NCI-H460 (cell line): ENCODE measurements around the gene AKAP5. TPM values are rescaled to one million over a fixed set of nuclear protein-coding genes. Genes with fewer than 3 reads are reported as not detected.

Experiments
- DNase-seq: peaks from one replicate; pipeline ENCODE4 v3.0.0-alpha.2; 2016; ENCODE audit warnings: low read depth; ENCODE audit errors: extremely low read depth
- total RNA-seq: library from RNA; depleted of rRNA; stranded (reverse); fragments of >200 nt; shearing (Covaris generic); gene quantifications from 2 replicates; pipeline ENCODE4 v1.2.3, GENCODE V29; 2014

AKAP5 gene
- total RNA-seq, 1 experiment from 2014 or later = 0.22 TPM

DNA sequence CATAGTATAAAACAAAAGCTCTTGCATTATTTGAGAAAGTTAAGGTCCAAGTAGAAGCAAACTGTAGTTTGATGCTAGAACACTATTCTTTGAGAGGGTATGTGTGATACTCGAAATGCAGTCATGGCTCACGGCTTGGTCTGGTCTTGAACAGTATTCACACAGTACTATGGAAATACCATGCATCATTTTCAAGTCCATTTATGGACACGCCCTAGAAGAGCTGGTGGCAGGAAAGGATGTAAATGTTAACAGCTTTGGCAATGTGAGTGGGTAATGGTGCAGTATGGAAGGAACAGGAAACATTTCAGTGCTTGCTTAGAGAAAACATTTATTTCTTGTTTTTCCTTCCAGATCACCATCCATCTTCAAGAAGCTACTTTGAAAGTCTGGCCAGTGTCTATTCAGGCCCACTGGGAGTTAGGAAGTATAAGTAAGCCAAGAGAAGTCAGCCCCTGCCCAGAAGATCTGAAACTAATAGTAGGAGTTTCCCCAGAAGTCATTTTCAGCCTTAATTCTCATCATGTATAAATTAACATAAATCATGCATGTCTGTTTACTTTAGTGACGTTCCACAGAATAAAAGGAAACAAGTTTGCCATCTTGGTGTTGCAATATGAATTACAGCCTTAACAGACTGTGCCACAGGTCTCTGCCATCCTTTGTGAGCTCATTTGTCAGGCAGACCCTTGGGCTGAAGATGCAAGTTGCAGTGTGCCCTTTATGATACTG, 5.7 kb upstream of the AKAP5 start:
- DNase-seq = no peak

DNA sequence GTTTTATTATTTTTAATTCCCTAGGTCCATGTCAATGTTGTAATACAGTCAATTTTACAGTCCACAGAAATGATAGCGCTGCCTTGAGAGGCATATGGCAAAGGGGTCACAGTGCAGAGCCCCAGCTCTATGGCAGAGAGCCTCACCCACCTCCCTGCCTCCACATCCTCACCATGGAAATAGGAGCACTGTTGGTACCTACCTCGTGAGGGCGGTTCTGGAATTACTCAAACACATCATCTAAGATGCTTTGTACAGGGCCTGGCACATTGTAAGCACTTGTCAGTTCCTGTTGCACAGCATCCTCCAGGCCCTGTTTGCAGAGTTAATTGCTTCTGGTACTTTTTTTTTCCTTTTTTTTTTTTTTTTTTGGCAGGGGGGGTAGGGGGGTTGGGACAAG, 4.1 kb upstream of the AKAP5 start:
- no peak for DNase-seq

DNA sequence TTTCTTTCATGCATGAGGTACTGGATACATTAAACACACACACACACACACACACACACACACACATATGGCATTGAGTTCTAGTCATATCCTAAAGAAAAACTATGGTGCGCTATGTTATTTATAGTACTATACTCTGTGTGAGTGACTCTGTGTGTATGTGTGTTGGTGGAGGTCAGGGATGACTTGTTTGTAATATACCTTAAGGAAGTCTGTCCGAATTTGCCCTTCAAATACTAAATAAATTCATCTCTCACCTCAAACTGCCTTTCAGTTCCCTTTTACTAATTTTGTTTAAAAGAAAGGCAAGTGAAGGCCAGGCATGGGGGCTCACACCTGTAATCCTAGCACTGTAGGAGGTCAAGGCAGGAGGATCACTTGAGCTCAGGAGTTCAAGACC, 2.1 kb upstream of the AKAP5 start:
- DNase-seq = no peak

DNA sequence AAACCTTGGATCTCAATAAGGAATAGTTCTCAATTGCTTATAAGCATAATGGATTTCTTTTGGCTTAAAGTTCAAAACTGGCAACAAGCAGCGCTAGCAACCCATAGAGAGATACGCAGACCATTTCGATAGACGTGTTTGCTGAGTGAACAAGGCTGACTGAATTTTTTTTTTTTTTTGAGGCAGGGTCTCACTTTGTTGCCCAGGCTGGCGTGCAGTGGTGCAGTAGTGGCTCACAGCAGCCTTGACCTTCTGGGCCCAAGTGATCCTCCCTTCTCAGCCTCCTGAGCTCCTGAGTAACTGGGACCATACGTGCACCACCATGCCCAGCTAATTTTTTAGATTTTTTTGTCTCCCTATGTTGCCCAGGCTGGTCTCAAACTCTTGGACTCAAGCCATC, 1.4 kb upstream of the AKAP5 start:
- no peak for DNase-seq

DNA sequence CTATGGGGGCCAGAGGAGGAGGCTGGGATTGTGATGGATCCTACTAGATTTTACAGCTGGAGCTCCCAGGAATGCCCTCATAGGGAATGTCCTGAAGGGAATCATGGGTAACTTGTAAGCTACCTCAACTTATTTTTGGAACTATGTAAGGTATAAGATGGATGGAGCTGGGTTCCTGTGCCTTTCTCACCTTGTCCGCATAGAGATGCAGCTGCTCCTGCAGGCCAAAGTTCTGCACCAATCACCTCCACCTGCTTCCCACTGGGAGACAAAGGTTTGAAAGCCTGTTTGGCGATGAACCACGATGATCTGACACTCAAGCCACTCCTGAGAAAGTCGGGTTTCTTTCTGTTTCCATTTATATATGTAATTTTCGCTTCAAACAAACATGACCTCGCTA, 648 bp upstream of the AKAP5 start:
- no peak for DNase-seq

DNA sequence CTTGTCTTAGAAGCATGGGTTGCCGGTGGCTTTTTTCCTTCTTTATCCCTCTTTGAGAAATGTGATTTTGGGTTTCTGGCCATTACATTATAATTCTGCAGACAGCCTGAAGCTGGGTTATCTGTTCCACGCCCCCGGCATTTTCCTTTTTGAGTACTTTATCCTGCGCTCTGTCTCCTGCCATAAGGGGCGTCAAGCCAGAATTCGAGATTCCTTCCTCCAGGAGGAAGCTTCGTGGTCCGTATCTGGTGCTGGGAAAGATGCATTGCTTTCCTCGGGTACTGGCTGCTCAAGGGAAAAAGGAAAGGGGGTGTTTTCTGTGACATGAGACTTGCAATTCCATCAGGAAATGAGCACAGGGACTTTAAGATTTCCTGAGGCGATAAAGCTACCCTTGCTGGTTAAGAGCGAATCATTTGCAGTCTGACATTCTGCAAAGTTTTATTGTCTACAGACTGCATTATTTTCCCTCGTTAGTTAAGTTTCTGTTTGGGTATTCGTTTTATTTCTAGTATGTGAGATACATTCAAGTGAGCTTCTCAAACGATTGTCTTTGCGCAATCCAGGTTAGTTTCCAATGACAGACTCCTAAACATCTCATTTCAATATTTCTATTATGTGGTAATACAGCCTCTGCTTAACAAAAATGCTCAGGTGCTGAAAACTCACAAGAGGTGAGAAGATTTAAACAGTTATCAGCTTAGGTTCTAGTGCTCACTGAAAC, 694 bp downstream of the AKAP5 start:
- no peak for DNase-seq

DNA sequence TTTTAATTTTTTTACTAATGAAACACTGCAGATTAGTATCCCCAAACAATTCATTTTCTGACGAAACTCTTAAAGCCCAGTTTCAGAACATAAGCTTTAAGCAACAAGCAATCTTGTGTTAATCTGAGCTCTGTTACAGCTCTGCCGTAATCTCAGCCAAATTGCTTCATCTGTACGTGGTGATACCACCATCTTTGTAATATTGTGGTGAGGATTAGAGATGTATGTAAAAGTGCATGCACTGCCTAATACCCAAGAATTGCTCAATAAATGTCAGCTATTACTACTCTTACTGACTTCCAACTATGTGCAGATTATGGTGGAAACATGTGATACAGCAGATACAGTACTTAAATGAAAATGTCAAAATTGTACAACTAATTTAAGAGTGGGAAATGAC, 1.8 kb downstream of the AKAP5 start:
- no peak for DNase-seq

DNA sequence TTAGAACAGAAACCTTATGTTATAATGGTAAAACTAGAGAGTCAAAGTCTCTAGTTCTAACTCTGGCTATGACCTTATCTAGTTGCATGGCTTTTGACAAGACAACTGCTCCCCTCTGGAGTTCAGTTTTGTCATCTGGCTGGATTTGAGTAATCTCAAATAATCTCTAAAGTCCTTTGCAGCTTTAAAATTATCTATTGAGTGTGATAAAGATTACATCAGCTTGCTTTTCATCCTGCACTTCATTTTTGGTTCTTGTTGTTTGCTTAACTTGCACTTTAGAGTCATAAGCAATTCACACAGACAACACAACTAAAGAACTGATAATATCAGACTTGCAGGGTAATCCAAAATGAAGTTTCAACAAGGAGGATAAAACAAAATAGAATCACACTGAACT, 2.3 kb downstream of the AKAP5 start:
- DNase-seq = no peak

DNA sequence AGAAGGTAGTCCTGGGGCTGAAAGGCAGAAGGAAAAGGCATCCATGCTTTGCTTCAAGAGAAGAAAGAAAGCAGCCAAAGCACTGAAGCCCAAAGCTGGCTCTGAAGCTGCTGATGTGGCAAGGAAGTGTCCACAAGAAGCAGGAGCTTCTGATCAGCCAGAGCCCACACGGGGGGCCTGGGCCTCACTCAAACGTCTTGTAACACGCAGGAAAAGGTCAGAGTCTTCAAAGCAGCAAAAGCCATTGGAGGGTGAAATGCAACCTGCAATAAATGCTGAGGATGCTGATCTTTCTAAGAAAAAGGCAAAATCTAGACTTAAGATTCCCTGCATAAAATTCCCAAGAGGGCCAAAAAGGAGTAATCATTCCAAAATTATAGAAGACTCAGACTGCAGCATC, 3.2 kb downstream of the AKAP5 start:
- DNase-seq = no peak

DNA sequence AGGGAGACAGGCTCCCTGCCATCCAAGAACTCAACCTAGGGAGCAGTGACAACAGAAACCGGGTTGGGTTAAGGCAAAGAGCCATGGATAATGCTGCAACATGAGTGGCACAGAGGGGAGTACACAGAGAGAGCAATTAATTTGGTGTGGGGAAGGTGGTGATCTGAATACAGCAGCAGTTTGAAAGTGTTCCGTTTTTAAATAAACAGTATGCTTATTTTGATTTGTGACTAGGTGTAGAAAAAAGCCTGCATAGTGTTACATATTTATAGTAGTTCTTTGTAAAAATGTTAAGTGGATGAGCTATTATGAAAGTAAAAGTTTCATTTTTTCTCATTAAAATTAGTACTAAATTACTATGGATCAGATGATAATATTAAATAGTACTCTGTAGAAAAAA, 8.7 kb downstream of the AKAP5 start:
- no peak for DNase-seq

DNA sequence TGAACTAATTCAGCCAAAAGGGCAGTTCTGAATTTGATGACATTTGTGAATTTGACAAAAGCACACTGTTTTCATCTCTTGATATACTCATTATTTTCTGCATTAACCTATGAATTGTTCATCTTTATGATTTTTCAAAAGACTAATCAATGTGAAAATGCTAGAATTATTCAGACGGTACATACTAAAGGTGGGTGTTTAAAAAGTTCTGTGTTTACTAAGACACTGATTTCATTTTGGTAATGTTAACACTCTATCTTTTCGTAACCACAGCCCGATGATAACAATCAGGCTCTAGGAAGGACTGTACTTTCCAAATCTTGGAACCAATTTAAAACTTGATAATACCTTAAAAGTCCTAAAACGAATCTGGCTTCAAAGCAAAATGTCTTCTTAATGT, 9.4 kb downstream of the AKAP5 start:
- DNase-seq = no peak

DNA sequence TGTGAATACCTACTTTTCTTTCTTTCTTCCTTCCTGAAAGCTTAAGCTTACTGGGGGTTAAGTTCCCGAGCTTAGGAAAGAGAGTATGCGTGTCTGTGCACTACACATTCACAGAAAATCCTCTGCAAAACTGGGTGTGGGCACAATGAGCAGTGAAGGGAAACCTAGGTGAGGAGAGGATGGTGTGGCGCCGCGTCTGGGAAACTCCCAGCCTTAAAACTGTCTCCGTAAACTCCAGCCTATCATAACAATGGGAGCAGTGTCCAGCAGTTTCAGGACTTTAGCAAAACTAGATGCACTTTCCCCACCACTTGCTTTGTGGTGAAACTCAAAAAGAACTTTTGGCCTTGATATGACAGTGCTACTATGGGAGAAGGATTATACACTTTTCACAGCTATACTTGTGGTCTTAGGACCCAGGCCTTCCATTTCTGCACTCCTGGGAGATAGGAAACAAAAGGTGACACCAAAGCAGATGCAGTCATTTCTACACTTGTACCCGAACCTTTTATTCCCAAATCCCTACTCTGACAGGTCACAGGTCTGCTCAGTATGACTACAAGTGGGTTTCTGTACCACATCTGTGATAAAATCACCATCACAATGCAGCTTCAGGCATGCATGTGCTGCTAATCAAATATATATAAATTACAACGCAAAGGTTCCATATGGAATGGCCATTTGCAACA, 10.4 kb downstream of the AKAP5 start:
- DNase-seq = no peak

DNA sequence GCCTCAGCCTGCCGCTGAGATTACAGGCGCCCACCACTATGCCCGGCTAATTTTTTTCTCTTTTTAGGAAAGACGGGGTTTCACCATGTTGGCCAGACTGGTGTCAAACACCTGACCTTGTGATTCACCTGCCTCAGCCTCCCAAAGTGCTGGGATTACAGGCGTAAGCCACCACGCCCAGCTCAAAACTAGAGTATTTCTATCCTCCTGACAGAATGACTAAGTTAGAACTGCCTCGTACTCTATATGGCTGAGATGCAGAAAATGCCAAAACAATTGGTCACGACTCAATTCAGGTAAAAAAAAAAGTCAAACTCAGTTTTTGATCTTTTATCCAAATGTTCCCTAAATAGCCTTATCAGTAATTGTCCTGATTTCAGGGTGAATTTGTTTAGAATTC, 11.1 kb downstream of the AKAP5 start:
- no peak for DNase-seq

DNA sequence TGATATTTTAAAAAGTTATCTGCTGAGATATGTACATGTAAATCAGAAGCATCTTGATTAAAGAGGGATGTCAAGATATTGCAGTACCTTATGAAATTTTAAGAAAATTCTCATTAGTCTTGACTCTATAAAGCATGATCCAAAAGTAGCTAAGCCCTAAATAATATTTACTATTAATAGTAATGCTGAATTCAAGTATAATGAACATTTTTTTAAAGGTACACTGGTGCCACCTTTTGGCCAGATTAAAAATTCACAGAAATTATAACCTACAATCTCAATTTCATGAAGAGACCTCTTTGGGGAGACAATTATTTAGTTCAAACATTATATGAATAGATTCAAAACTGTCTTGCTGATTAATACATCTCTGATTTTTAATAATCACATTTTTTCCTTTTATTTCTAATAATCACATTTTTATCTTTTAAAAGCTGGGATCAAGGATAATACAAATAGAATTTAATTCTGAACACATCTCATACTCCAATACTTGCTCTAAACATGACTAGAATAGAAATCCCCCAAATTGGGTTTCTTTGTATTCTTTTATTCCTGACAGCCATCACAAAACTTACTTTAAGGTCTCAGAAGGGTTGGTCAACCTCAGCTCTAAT, 13.4 kb downstream of the AKAP5 start:
- DNase-seq = no peak

DNA sequence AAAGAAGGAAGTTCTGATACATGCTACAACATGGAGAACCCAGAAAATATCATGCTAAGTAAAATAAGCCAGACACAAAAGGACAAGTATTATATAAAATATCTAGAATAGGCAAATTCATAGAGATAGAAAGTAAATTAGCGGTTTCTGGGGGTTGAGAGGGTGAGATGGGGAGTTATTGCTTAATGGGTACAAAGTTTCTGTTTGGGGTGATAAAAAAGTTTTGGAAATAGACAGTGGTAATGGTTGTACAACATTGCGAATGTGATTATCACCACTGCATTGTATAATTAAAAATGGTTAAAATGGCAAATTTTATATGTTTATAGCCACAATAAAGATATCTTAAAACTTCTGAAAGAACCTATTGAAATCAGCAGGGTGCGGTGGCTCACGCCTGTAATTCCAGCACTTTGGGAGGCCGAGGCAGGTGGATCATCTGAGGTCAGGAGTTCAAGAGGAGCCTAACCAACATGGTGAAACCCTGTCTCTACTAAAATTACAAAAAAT, 23.3 kb downstream of the AKAP5 start:
- no peak for DNase-seq

DNA sequence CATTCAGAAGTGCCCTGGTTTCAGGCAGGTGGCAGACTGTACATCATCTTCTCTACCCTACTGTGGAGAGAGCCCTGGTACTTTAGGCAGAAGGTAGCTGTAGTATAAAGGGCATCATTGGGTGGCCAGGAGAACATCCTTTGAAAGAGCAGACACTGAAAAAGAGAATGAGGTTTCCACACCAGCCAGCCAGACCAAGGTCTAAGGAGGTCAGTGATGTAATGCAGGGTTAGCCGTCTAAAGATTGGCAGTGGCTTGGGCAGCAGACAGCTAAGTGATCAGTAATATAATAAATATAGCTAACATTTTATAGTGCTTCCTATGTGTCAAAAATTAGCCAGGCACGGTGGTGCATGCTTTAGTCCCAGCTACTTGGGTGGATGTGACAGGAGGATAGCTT, 26.3 kb downstream of the AKAP5 start:
- DNase-seq = no peak

DNA sequence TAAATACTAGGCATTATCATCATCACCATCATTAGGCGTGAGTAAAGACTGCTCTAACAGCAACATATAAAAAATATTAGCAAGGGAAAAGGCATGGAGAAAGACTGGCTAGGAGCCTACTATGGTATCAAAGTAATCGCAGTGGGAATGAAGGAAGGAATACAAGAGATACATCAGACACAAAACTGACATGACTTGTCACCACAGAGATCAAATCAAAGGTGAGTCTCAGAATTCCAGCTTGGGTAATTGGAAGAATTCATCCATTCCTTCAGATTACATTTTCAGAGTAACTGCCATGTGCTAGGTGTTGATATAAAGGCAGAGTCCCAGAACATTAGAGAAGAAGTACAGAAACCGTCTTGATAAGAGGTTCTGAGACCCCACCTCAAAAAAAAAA, 28.2 kb downstream of the AKAP5 start:
- no peak for DNase-seq

DNA sequence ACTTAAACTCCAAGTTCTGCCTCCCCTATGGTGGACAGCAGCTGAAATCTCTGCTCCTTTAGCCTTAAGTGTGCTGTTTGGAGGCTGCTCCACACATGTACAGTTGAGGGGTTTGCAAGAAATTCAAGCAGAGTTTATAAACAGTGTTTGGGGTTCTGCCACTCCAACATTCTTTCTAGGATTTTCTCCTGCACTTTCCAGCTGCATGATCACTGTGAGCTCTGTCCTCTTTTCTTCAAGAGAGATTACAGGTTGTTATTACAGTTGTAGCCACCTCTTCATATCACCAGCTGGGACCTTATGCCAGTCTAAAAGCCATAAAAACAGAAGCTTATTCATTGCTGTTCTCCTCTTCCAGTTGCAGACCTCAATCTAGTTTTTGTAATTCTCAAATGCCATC, 30.0 kb downstream of the AKAP5 start:
- DNase-seq = no peak

DNA sequence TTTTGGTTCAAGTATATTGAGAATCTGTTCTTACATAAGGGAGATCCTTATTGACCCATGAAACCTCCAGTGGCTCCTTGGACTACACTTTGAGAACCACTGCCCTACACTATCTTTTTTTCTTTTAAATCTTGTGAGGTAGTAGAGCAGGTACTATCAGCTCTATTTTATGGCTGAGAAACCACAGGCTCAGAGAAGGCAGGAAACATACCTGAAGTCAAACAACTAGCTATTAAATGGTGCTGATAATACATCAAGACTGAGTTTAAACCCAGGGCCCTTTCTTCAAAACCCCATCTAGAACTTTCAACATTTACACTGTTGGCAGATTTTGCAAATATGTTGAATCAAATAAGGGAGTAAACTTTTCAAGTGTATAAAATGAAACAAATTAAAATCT, 31.5 kb downstream of the AKAP5 start:
- DNase-seq = no peak

DNA sequence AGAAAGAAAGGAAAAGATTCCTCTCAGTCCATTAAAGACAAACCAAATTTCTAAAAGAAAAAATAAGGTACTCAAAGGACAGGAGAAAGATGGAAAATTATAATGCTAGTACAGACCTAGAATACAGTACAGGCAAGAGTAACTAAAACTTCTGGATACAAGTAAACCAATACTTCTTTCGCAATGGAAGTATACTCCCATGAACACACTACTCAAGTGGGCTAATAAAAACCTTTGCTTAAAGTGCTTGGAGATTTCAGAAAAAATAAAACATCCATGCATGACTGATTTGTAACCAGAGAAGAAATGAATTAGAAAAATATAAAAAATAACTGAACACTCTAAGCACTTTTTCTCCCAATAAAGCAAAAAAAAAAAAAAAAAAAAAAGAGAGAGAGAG, 34.8 kb downstream of the AKAP5 start:
- DNase-seq = no peak

DNA sequence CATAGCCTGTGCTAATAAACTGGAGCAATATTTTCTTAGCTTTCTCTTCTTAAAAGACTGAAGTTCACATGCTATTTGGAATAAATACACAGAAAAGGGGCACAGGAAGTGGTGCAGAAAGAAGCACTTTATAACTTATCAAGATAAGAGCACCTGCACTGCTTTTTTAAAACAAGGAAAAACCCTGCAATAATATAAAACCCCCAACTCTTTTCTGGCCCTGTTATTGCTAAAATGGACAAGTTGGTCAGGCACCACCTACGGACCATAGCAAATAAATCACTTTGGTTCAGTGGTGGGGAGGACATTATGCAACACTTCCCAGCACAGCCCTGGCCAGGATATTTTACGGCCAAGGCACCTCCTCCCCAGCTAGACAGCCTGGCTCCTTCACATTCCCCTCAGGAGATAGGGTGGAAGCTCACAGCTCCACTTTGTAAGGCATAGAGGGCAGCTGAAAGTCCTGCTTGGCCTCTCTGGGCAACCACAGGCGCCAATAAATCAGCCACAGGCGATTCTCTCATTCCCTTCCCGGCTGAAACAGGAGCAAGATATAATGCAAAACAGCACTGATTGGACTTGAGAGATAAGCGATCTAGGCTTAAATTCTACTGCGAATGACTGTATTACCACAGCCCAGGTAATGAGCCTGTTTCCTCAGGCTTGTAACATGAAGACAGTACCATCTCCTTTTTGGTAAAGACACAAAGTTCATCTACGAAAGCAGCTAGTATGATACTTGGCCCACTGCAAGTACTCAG, 36.3 kb downstream of the AKAP5 start:
- DNase-seq = no peak
